ENCODE measurements around the gene ADCK1.
"Not testable (repeated sequence)": the region's sequence is repeated elsewhere in the genome, so short reads cannot be mapped to it uniquely, and the experiment has no call there.

Gene ADCK1

GRCh38 chr14:77866932-77867331, 67.0 kb downstream of the ADCK1 start:
- no peak for FAIRE-seq

- FAIRE-seq: no peak
Measured at GRCh38 chr14:77867476-77867875, 67.6 kb downstream of the ADCK1 start.

- no peak for FAIRE-seq
Measured at GRCh38 chr14:77868552-77869285, 68.8 kb downstream of the ADCK1 start.

GRCh38 chr14:77869340-77869739, 69.4 kb downstream of the ADCK1 start:
- no peak for FAIRE-seq

GRCh38 chr14:77870646-77871045, 70.7 kb downstream of the ADCK1 start:
- no peak for FAIRE-seq

- FAIRE-seq: no peak
Measured at GRCh38 chr14:77872152-77872551, 72.2 kb downstream of the ADCK1 start.

GRCh38 chr14:77872983-77873382, 73.1 kb downstream of the ADCK1 start:
- FAIRE-seq: no peak

- no peak for FAIRE-seq
Measured at GRCh38 chr14:77878783-77879182, 78.9 kb downstream of the ADCK1 start.

GRCh38 chr14:77880056-77880455, 80.1 kb downstream of the ADCK1 start:
- no peak for FAIRE-seq

GRCh38 chr14:77882098-77882497, 82.2 kb downstream of the ADCK1 start:
- FAIRE-seq: no peak

- no peak for FAIRE-seq
Measured at GRCh38 chr14:77882636-77883035, 82.7 kb downstream of the ADCK1 start.

GRCh38 chr14:77883131-77883846, 83.4 kb downstream of the ADCK1 start:
- FAIRE-seq: no peak

- FAIRE-seq: no peak
Measured at GRCh38 chr14:77883847-77884238, 83.9 kb downstream of the ADCK1 start.

GRCh38 chr14:77885367-77885766, 85.5 kb downstream of the ADCK1 start:
- no peak for FAIRE-seq

GRCh38 chr14:77886010-77886409, 86.1 kb downstream of the ADCK1 start:
- no peak for FAIRE-seq

- FAIRE-seq: not testable (repeated sequence)
Measured at GRCh38 chr14:77888903-77889302, 89.0 kb downstream of the ADCK1 start.

- no peak for FAIRE-seq
Measured at GRCh38 chr14:77889971-77890442, 90.1 kb downstream of the ADCK1 start.

GRCh38 chr14:77890873-77891272, 91.0 kb downstream of the ADCK1 start:
- no peak for FAIRE-seq

- no peak for FAIRE-seq
Measured at GRCh38 chr14:77892381-77892871, 92.5 kb downstream of the ADCK1 start.

- FAIRE-seq: no peak
Measured at GRCh38 chr14:77892890-77893484, 93.1 kb downstream of the ADCK1 start.

GRCh38 chr14:77897374-77897773, 97.5 kb downstream of the ADCK1 start:
- FAIRE-seq: no peak

- no peak for FAIRE-seq
Measured at GRCh38 chr14:77902811-77903210, 102.9 kb downstream of the ADCK1 start.

GRCh38 chr14:77903221-77903620, 103.3 kb downstream of the ADCK1 start:
- no peak for FAIRE-seq

All from endometrium (tissue), 2 donors.